CD8-positive, alpha-beta memory T cell (primary cell): ENCODE data around the gene SERF2. TPM values are rescaled to one million over a fixed set of nuclear protein-coding genes. Genes with fewer than 3 reads are reported as not detected.
A peak's percentile ranks its signal among the peaks of the same experiment; 100 is the strongest.
"Not testable (repeated sequence)": the region's sequence is repeated elsewhere in the genome, so short reads cannot be mapped to it uniquely, and the experiment has no call there.

Experiments used
- CTCF ChIA-PET: fragments of 350-600 bp; sonication (Branson Sonifier 250); formaldehyde crosslinking; loops from one replicate; lab custom pipeline; 2021; ENCODE audit warnings: antibody characterized with exemption; lab: Charles Lee
- POLR2A ChIA-PET: fragments of 350-600 bp; sonication (Branson Sonifier 250); formaldehyde crosslinking; loops from one replicate; lab custom pipeline; 2021; ENCODE audit warnings: antibody characterized with exemption; lab: Charles Lee
- DNase-seq, 5 donors: peaks; one replicate each; pipeline versions ENCODE4 v3.0.0 to v3.0.0-alpha.2; 2020 to 2022; ENCODE audit warnings: mixed read lengths in 1 of 5
- H3K27ac ChIP-seq: one replicate; pipeline ENCODE4 v1.7.0; 2013; ENCODE audit warnings: low read depth, mild to moderate bottlenecking, low read length, moderate library complexity
- H3K27me3 ChIP-seq: 2 replicates; pipeline ENCODE4 v1.7.0; 2013; ENCODE audit warnings: low read length, mild to moderate bottlenecking; ENCODE audit not compliant: insufficient read depth, poor library complexity, severe bottlenecking
- H3K36me3 ChIP-seq: 2 replicates; pipeline ENCODE4 v1.7.0; 2013; ENCODE audit warnings: mild to moderate bottlenecking, low read length, moderate library complexity; ENCODE audit not compliant: insufficient read depth
- H3K4me1 ChIP-seq: 2 replicates; pipeline ENCODE4 v1.7.0; 2013; ENCODE audit warnings: mild to moderate bottlenecking, low read length, moderate library complexity; ENCODE audit not compliant: insufficient read depth
- H3K4me3 ChIP-seq: 2 replicates; pipeline ENCODE4 v1.7.0; 2013; ENCODE audit warnings: mild to moderate bottlenecking, low read length
- H3K9me3 ChIP-seq: 2 replicates; pipeline ENCODE4 v1.7.0; 2013; ENCODE audit warnings: mild to moderate bottlenecking, low read length
- H3K27ac Mint-ChIP-seq, 8 donors: one replicate each; pipeline ENCODE4 v1.8.0; 2020 to 2021; ENCODE audit warnings: mixed read lengths in 8 of 8, mild to moderate bottlenecking in 6 of 8, inconsistent platforms in 3 of 8, moderate library complexity in 3 of 8
- H3K27me3 Mint-ChIP-seq, 2 donors: one replicate each; pipeline ENCODE4 v1.8.0; 2020 to 2021; ENCODE audit warnings: mixed read lengths in 2 of 2, mild to moderate bottlenecking in 1 of 2, moderate library complexity in 1 of 2
- H3K36me3 Mint-ChIP-seq, 3 donors: one replicate each; pipeline ENCODE4 v1.8.0; 2020 to 2021; ENCODE audit warnings: mixed read lengths in 3 of 3, inconsistent platforms in 1 of 3, mild to moderate bottlenecking in 1 of 3
- H3K4me1 Mint-ChIP-seq, 3 donors: one replicate each; pipeline ENCODE4 v1.8.0; 2020 to 2021; ENCODE audit warnings: mixed read lengths in 3 of 3, inconsistent platforms in 1 of 3, mild to moderate bottlenecking in 1 of 3
- H3K4me3 Mint-ChIP-seq, 7 donors: one replicate each; pipeline ENCODE4 v1.8.0; 2020 to 2021; ENCODE audit warnings: mixed read lengths in 7 of 7, mild to moderate bottlenecking in 6 of 7, moderate library complexity in 4 of 7, inconsistent platforms in 2 of 7
- H3K9me3 Mint-ChIP-seq, 5 donors: one replicate each; pipeline ENCODE4 v1.8.0; 2020 to 2022; ENCODE audit warnings: mixed read lengths in 5 of 5, mild to moderate bottlenecking in 3 of 5, moderate library complexity in 2 of 5, inconsistent platforms in 1 of 5
- polyA plus RNA-seq: library from polyadenylated mRNA; unstranded; fragments of 300-500 nt; fragmentation: Illumina TruSeq; gene quantifications from one replicate; pipeline ENCODE4 v1.2.3, GENCODE V29; 2021
- total RNA-seq, 2 experiments: library from RNA; stranded (reverse); gene quantifications; one replicate each; pipeline ENCODE4 v1.2.3, GENCODE V29; 2021

Gene SERF2
- total and polyA plus RNA-seq, 3 experiments from 2014 or later, result 624 to 1,932 (median 632) TPM

DNA sequence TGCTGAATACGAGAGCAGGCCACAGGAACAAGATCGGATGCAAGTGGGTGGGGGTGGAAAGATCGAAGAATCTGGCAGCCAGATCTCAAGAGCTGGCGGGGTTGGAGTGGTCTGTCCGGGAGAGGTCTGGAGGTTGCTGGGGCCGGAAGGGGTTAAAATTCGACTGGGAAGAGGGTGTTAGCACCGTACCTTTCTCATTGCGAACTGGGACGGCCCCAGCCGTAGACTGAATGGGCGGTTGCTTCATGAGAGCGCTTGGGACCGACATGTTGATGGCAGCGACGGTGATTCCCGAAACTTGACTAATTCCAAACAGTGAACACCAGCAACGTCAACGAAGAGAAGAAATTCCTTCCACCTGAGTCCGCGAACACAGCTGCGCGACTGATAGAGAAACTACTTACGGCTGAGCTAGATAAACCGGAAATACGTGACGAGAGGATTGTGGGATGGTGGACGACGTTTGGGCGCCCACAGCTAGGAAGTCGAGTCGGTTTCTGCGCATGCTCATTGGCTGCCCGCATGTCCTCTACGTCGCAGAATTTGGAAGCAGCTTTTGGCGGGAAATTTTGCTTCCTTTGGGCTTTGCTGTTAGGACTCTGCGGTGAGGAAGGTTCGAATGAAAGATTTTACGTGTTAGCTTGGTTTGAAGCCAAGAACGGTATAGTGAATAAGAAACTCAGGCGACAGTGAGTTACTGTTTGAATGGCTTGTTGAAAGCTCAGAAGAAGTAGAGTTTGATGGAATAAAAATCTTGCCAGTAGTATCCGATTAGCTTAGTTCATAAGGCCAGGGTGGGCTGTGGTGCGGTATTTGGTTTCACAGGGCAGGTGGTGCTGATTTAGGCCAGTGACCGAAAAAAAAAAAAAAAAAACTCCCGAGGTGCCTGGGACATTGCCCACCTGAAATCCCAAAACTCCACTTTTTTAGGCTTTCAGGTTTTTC, 32.5 kb downstream of the SERF2 start, which contains the start of gene MFAP1:
TSS of gene MFAP1 (minus strand) at position 389 of the 945 bp plus-strand sequence. CDS start at position 268, 121 bp downstream.
- no peaks in the 10 kb centered on the region for H3K36me3 ChIP-seq
- no peaks in the 10 kb centered on the region for H3K9me3 ChIP-seq
- no peaks in the 10 kb centered on the region for H3K27me3 Mint-ChIP-seq
- ChIA-PET POLR2A (interaction anchor here (0.6 to 1.8 kb wide), 11 partner anchors 20 to 881 kb away, joined by 3 to 16 read pairs (median 4); partner anchors contain the start of genes ELL3, GOLM2, HYPK and SERF2), CTCF (interaction anchor here (0.8 to 1.2 kb wide), 3 partner anchors 24 to 31 kb away, joined by 3 to 6 read pairs (median 3); partner anchors contain the start of genes HYPK and SERINC4)
- peak; percentile 86 to 95 (median 89) for DNase-seq
- H3K27me3 ChIP-seq, result no peaks in the 10 kb centered on the region
- H3K4me3 ChIP-seq, result peak within 1 kb of the TSS; percentile 96
- no peaks in the 10 kb centered on the region for H3K9me3 Mint-ChIP-seq
- H3K4me1 ChIP-seq, result peaks cover 55% of the 10 kb centered on the region
- peak within 1 kb of the TSS; percentile 94 to 100 (median 99) for H3K4me3 Mint-ChIP-seq
- peaks cover 49 to 78% (median 63%) of the 10 kb centered on the region in 3 donors for H3K4me1 Mint-ChIP-seq
- peaks cover 0 to 22% (median 2%) of the 10 kb centered on the region in 3 donors for H3K36me3 Mint-ChIP-seq
- H3K27ac ChIP-seq, result peak within 1 kb of the TSS; percentile 97
- H3K27ac Mint-ChIP-seq, result peak within 1 kb of the TSS; percentile 93 to 99 (median 99)

DNA sequence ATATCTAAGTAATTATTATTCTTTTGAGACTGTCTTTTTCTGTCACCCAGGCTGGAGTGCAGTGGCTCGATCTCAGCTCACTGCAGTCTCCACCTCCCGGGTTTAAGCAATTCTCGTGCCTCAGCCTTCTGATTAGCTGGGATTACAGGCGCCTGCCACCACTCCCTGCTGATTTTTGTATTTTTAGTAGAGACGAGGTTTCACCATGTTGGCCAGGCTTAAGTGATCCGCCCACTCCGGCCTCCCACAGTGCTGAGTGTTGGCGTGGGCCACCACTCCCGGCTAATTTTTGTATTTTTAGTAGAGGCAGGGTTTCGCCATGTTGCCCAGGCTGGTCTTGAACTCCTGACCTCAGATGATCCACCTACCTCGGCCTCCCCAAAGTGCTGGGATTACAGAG, 33.2 kb downstream of the SERF2 start:
- H3K9me3 ChIP-seq, DNase-seq, H3K27me3 ChIP-seq, H3K27me3 Mint-ChIP-seq, H3K36me3 ChIP-seq, H3K4me3 ChIP-seq, H3K9me3 Mint-ChIP-seq: not testable (repeated sequence)
- ChIA-PET POLR2A (interaction anchor here (0.6 to 1.8 kb wide), 5 partner anchors 21 to 880 kb away, joined by 3 to 16 read pairs (median 3); partner anchors contain the start of genes ELL3, HYPK and SERINC4), CTCF (interaction anchor here (1.2 kb wide), 1 partner anchor 25 kb away, joined by 6 read pairs; the partner anchor contains the start of genes HYPK and SERINC4)
- Mint-ChIP-seq H3K36me3 (peaks cover 0 to 20% (median 2%) of the 10 kb centered on the region in 3 donors), H3K27ac (peak overlapping the region in 7 of 8 donors; percentile 32 to 93 (median 92)), H3K4me1 (peaks cover 50 to 80% (median 65%) of the 10 kb centered on the region in 3 donors), H3K4me3 (peak overlapping the region; percentile 8 to 100 (median 87))
- Histone ChIP-seq H3K4me1 (peaks cover 55% of the 10 kb centered on the region), H3K27ac (peak overlapping the region; percentile 97)

- Mint-ChIP-seq H3K27me3 (no peaks in the 10 kb centered on the region), H3K4me1 (peaks cover 46 to 75% (median 59%) of the 10 kb centered on the region in 3 donors), H3K27ac (peak overlapping the region; percentile 90 to 99 (median 93)), H3K36me3 (peaks cover 0 to 20% (median 2%) of the 10 kb centered on the region in 3 donors), H3K4me3 (peak overlapping the region; percentile 83 to 95 (median 88)), H3K9me3 (no peaks in the 10 kb centered on the region)
- DNase-seq, result no peak
- Histone ChIP-seq H3K36me3 (no peaks in the 10 kb centered on the region), H3K4me1 (peaks cover 55% of the 10 kb centered on the region), H3K9me3 (no peaks in the 10 kb centered on the region), H3K4me3 (peak overlapping the region; percentile 76), H3K27me3 (no peaks in the 10 kb centered on the region), H3K27ac (peak overlapping the region; percentile 57)
- ChIA-PET POLR2A (no interaction called here), CTCF (no interaction called here)
Measured at GRCh38 chr15:43826029-43826507, 33.9 kb downstream of the SERF2 start.

DNA sequence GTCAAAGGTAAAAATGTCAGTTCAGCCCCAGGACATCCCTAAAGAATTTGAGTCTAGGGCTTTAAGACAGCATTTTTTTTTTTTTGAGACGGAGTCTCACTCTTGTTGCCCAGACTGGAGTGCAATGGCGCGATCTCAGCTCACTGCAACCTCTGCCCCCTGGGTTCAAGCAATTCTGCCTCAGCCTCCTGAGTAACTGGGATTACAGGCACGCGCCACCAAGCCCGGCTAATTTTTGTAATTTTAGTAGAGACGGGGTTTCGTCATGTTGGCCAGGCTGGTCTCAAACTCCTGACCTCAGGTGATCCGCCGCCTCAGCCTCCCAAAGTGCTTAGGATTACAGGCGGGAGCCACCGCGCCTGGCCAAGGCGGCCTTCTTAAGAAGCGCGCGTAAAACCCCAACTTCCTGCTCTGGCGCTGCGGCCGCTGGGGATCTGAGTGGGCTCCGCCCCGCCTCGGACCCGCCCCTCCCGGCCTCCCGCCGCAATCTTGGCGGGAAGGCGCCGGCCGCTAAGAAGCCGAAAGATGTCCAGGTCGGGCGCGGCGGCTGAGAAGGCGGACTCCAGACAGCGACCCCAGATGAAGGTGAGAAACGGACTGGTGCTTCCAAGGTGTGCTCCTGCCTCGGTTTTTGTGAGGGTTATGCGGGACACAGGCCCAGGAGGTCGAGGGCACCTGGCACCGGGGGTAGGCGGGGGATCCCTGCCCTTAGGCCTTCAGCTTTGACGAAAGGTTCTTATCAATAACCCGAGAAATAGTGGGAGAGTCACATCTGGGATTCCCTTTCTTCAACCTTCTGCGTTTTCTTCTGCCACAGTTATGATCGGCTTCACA, 34.6 kb downstream of the SERF2 start, which contains the start of gene WDR76:
TSS of gene WDR76 (plus strand) at position 495 of the 834 bp plus-strand sequence. CDS start at position 526, 31 bp downstream.
- peak within 1 kb of the TSS; percentile 90 to 99 (median 93) for H3K27ac Mint-ChIP-seq

GRCh38 chr15:43828061-43828657, 36.0 kb downstream of the SERF2 start:
- Histone ChIP-seq H3K9me3 (no peaks in the 10 kb centered on the region), H3K4me1 (peaks cover 39% of the 10 kb centered on the region), H3K4me3 (peak overlapping the region; percentile 76), H3K27me3 (no peaks in the 10 kb centered on the region), H3K27ac (no peak overlapping the region), H3K36me3 (no peaks in the 10 kb centered on the region)
- H3K4me1 Mint-ChIP-seq, result peaks cover 45 to 68% (median 59%) of the 10 kb centered on the region in 3 donors
- H3K27ac Mint-ChIP-seq, result peak overlapping the region; percentile 90 to 99 (median 93)
- H3K9me3 Mint-ChIP-seq, result no peaks in the 10 kb centered on the region
- peak overlapping the region; percentile 83 to 95 (median 88) for H3K4me3 Mint-ChIP-seq
- H3K27me3 Mint-ChIP-seq, result no peaks in the 10 kb centered on the region
- no peak for DNase-seq
- CTCF ChIA-PET, result no interaction called here
- POLR2A ChIA-PET, result interaction anchor here (0.5 kb wide), 1 partner anchor 45 kb away, joined by 4 read pairs; no protein-coding TSS in a partner anchor
- H3K36me3 Mint-ChIP-seq, result peaks cover 0 to 15% (median 1%) of the 10 kb centered on the region in 3 donors

More for the DNA sequence above, 34.6 kb downstream of the SERF2 start, which contains the start of gene WDR76:
- no peaks in the 10 kb centered on the region for H3K27me3 Mint-ChIP-seq
- peak within 1 kb of the TSS; percentile 83 to 95 (median 88) for H3K4me3 Mint-ChIP-seq
- H3K4me1 Mint-ChIP-seq, result peaks cover 43 to 72% (median 56%) of the 10 kb centered on the region in 3 donors
- no peaks in the 10 kb centered on the region for H3K9me3 ChIP-seq
- no peaks in the 10 kb centered on the region for H3K27me3 ChIP-seq
- POLR2A ChIA-PET, result interaction anchor here (0.5 kb wide), 1 partner anchor 14 kb away, joined by 8 read pairs; no protein-coding TSS in a partner anchor
- no peaks in the 10 kb centered on the region for H3K36me3 ChIP-seq
- no peaks in the 10 kb centered on the region for H3K9me3 Mint-ChIP-seq
- H3K36me3 Mint-ChIP-seq, result peaks cover 0 to 15% (median under 1%) of the 10 kb centered on the region in 3 donors
- H3K27ac ChIP-seq, result peak within 1 kb of the TSS; percentile 57
- H3K4me3 ChIP-seq, result peak within 1 kb of the TSS; percentile 76
- CTCF ChIA-PET, result no interaction called here
- H3K4me1 ChIP-seq, result peaks cover 49% of the 10 kb centered on the region
- peak; percentile 60 to 78 (median 65) for DNase-seq

- H3K4me1 ChIP-seq, result peaks cover 29% of the 10 kb centered on the region
- POLR2A ChIA-PET, DNase-seq, H3K4me3 Mint-ChIP-seq, CTCF ChIA-PET, H3K27me3 Mint-ChIP-seq, H3K27ac ChIP-seq, H3K9me3 ChIP-seq, H3K4me3 ChIP-seq, H3K36me3 ChIP-seq, H3K9me3 Mint-ChIP-seq, H3K27me3 ChIP-seq: not testable (repeated sequence)
- peak overlapping the region in 4 of 8 donors; percentile 13 to 93 (median 64) for H3K27ac Mint-ChIP-seq
- H3K36me3 Mint-ChIP-seq, result peaks cover 0 to 16% (median 4%) of the 10 kb centered on the region in 3 donors
- H3K4me1 Mint-ChIP-seq, result peaks cover 37 to 53% (median 53%) of the 10 kb centered on the region in 3 donors
Measured at GRCh38 chr15:43829951-43830540, 37.9 kb downstream of the SERF2 start.
